Retinal pigment epithelial cell (primary cell): ENCODE results near the gene FTH1.
A peak's percentile ranks its signal among the peaks of the same experiment; 100 is the strongest.
"Not testable (repeated sequence)": the region's sequence is repeated elsewhere in the genome, so short reads cannot be mapped to it uniquely, and the experiment has no call there.

Experiments used
- DNase-seq: peaks from one replicate; pipeline ENCODE4 v3.0.0-alpha.2; 2010; ENCODE audit warnings: low read depth
- H3K4me3 ChIP-seq: 2 replicates; pipeline ENCODE4 v1.5.1; 2011; ENCODE audit warnings: mild to moderate bottlenecking, low read length, control low read depth, moderate library complexity
- CTCF ChIP-seq: conservative IDR thresholded peaks from 2 replicates; pipeline ENCODE4 v1.5.1; 2011; ENCODE audit warnings: low read depth, low read length, control low read depth, inconsistent platforms

Gene FTH1

GRCh38 chr11:62010935-62011528 lies 43.6 kb upstream of the FTH1 start:
- no peak overlapping the region for H3K4me3 ChIP-seq
- DNase-seq = no peak
- no peak for TF ChIP-seq CTCF

GRCh38 chr11:62008193-62008592 lies 40.8 kb upstream of the FTH1 start:
- no peak overlapping the region for H3K4me3 ChIP-seq
- DNase-seq = no peak
- no peak for TF ChIP-seq CTCF

DNA sequence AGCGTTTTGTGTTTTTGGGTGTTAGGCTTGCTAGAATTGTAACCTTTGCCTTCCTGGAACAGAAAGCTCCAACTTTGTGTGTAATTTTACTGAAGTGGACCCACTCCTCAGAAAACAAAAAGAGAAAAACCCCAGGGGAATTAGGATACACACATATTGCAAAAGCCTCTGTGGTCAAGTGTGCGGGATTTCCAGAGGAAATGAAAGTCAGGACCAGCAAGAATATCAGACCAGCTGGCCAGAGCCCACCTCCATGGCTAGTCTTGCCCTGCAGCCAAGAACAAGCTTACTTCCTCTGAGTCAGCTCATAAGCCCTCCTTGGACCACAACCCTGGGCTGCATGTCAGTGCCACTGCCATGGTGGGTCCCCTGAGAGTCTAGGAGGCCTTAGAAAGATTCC lies 37.0 kb upstream of the FTH1 start:
- H3K4me3 ChIP-seq = no peak overlapping the region
- peak; percentile 60 for DNase-seq
- no peak for TF ChIP-seq CTCF

GRCh38 chr11:62002283-62002682 lies 34.8 kb upstream of the FTH1 start:
- not testable (repeated sequence) for H3K4me3 ChIP-seq, DNase-seq

DNA sequence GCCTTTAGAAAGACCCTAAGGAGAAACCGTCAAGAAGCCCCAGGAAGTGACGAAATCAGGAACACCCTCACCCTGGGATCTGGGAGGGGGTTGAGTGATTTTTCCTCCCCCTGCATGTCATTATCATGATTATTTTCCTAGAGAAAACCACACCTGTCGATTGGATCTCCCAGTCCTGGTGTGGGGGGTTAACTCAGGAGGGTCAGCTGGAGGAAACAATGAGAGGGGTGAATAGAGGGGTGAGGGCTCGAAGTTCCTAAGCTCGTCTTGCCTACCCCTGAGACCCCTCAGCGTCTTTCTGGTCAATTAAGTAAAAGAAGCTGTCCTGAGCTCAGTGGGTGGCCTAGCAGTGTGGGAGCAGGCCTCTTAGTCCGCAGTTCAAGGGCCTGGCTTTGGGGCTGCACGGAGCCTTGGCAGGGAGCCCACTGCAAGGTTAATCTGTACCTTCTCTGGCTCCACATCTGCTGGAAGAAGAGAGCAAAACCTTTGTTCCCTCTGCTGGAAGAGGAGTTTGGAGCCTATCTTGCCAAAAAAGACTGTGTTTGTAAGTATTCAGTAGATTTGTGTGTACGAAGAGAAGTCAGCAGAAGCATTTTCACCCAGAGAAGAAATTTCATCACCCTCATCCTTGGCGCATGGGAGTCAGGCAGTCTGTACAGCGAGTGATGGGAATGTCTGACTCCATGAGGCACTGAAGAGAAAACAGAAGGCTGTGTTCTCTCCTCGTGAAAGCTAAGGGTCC lies 34.2 kb upstream of the FTH1 start:
- no peak overlapping the region for H3K4me3 ChIP-seq
- no peak for DNase-seq
- TF ChIP-seq CTCF = no peak

DNA sequence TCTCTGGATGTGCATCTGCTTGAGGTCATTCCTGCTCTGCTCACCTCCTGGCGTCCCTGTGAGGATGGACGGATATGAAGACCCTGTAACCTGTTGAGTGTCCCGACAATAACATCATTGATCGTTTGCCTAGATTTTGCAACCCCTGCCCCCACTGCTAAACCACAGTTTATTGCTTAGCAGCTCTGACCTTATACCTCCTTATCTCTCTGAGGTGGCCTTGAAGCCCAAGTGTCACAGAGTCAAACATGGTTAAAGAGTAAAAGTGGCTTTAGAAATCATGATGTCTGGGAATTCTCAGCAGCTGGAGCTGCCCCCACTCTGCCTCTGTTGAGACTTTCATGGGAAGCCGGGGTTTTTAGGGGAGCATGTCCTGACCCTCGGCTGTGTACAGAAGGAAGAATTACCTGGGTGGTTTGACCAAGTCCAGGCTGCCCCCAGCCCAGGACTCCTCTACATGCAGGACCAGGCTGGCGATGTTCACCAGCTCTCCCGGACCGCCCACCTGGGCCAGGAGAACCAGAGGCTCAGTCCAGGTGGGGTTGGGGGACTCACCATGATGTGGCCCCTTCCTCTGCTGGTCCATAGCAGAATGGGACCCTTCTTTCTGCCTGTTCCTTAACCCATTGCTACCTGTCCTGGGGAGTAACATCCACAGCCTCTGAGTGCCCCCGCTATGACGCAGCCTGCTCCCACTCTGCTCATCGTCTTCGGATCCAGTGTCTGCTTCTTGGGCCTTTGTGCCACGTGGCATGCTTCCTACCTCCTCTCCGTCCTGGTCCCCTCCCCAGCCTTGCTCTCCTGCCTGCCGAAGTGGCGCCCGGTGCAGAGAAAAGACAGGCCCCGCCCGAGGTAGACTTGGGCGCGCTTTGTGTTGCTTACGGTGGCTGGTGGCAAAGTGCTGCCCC lies 33.4 kb upstream of the FTH1 start:
- TF ChIP-seq CTCF = no peak
- no peak overlapping the region for H3K4me3 ChIP-seq
- DNase-seq = no peak

- H3K4me3 ChIP-seq = no peak overlapping the region
- no peak for TF ChIP-seq CTCF
- no peak for DNase-seq
Observed at GRCh38 chr11:61999141-61999975, 31.9 kb upstream of the FTH1 start.
